Measurements from ENCODE around the gene GP5. TPM values are rescaled to one million over a fixed set of nuclear protein-coding genes. Genes with fewer than 3 reads are reported as not detected.

Gene GP5
- total RNA-seq, 1 donor from 2014 or later, result 0.11 TPM

GRCh38 chr3:194386066-194386465, 13.0 kb downstream of the GP5 start:
- H3K4me1 Mint-ChIP-seq, result no peaks in the 10 kb centered on the region
- H3K9me3 Mint-ChIP-seq, result peaks cover 14% of the 10 kb centered on the region
- no peak for TF ChIP-seq CTCF (IDR thresholded peaks at IDR 0.05; ENCODE audit: unreplicated experiment)
- peaks cover 4% of the 10 kb centered on the region for H3K36me3 Mint-ChIP-seq
- no peak overlapping the region for H3K27ac Mint-ChIP-seq
- H3K27me3 Mint-ChIP-seq (ENCODE audit: low read depth), result peaks cover 11% of the 10 kb centered on the region
- DNase-seq (ENCODE audit: low spot score in 2 of 2, unreplicated experiment in 2 of 2), result peak in 1 of 2 experiments; percentile 29
- no peak overlapping the region for H3K4me3 Mint-ChIP-seq

GRCh38 chr3:194384569-194385001, 14.5 kb downstream of the GP5 start:
- Mint-ChIP-seq H3K27me3 (ENCODE audit: low read depth) (peaks cover 10% of the 10 kb centered on the region), H3K4me3 (no peak overlapping the region), H3K27ac (no peak overlapping the region), H3K9me3 (no peaks in the 10 kb centered on the region), H3K36me3 (no peaks in the 10 kb centered on the region), H3K4me1 (no peaks in the 10 kb centered on the region)
- peak in 1 of 2 experiments; percentile 9 for DNase-seq (ENCODE audit: low spot score in 2 of 2, unreplicated experiment in 2 of 2)
- no peak for TF ChIP-seq CTCF (IDR thresholded peaks at IDR 0.05; ENCODE audit: unreplicated experiment)

- TF ChIP-seq CTCF (IDR thresholded peaks at IDR 0.05; ENCODE audit: unreplicated experiment), result no peak
- Mint-ChIP-seq H3K4me1 (no peaks in the 10 kb centered on the region), H3K27ac (no peak overlapping the region), H3K27me3 (ENCODE audit: low read depth) (peaks cover 7% of the 10 kb centered on the region), H3K4me3 (no peak overlapping the region), H3K36me3 (no peaks in the 10 kb centered on the region), H3K9me3 (no peaks in the 10 kb centered on the region)
- peak in 1 of 2 experiments; percentile 16 for DNase-seq (ENCODE audit: low spot score in 2 of 2, unreplicated experiment in 2 of 2)
These were observed 14.9 kb downstream of the GP5 start for GRCh38 chr3:194384156-194384555.

GRCh38 chr3:194383276-194383940, 15.7 kb downstream of the GP5 start:
- no peak for TF ChIP-seq CTCF (IDR thresholded peaks at IDR 0.05; ENCODE audit: unreplicated experiment)
- DNase-seq (ENCODE audit: low spot score in 2 of 2, unreplicated experiment in 2 of 2), result peak in 1 of 2 experiments; percentile 13
- no peaks in the 10 kb centered on the region for H3K9me3 Mint-ChIP-seq
- no peak overlapping the region for H3K27ac Mint-ChIP-seq
- H3K36me3 Mint-ChIP-seq, result no peaks in the 10 kb centered on the region
- H3K4me3 Mint-ChIP-seq, result no peak overlapping the region
- peaks cover 7% of the 10 kb centered on the region for H3K27me3 Mint-ChIP-seq (ENCODE audit: low read depth)
- no peaks in the 10 kb centered on the region for H3K4me1 Mint-ChIP-seq

GRCh38 chr3:194382892-194383223, 16.2 kb downstream of the GP5 start:
- H3K27me3 Mint-ChIP-seq (ENCODE audit: low read depth), result peaks cover 7% of the 10 kb centered on the region
- peak in 1 of 2 experiments; percentile 29 for DNase-seq (ENCODE audit: low spot score in 2 of 2, unreplicated experiment in 2 of 2)
- no peaks in the 10 kb centered on the region for H3K4me1 Mint-ChIP-seq
- no peak overlapping the region for H3K27ac Mint-ChIP-seq
- no peak overlapping the region for H3K4me3 Mint-ChIP-seq
- H3K9me3 Mint-ChIP-seq, result no peaks in the 10 kb centered on the region
- no peak for TF ChIP-seq CTCF (IDR thresholded peaks at IDR 0.05; ENCODE audit: unreplicated experiment)
- no peaks in the 10 kb centered on the region for H3K36me3 Mint-ChIP-seq

Measured in mesothelial cell of epicardium (in vitro differentiated cells).